ENCODE data around the gene ODAPH. TPM values are rescaled to one million over a fixed set of nuclear protein-coding genes. Genes with fewer than 3 reads are reported as not detected.

ODAPH gene
- not detected in 2 replicates for total RNA-seq

GRCh38 chr4:75555294-75556164 lies at the start of gene ODAPH:
TSS of gene ODAPH (plus strand) at chr4:75556066. CDS start at chr4:75556083, 17 bp downstream.

GRCh38 chr4:75514131-75514948 lies 41.5 kb upstream of the ODAPH start, which contains the start of the genes RCHY1 and THAP6:
TSS of gene RCHY1 (minus strand) at chr4:75514403. CDS start at chr4:75514286, 117 bp downstream.
TSS of gene THAP6 (plus strand) at chr4:75514473. CDS start at chr4:75515453, 980 bp downstream.

Other genes starting within 250 kb of the ODAPH start
- 5.8 and 11.8 TPM in 2 replicates for gene RCHY1, start 41.7 kb upstream of the ODAPH start, total RNA-seq
- 6.3 and 10.2 TPM in 2 replicates for gene THAP6, start 41.6 kb upstream of the ODAPH start, total RNA-seq
- 0.18 TPM in 1 of 2 replicates, not detected in the other for gene CDKL2, start 74.5 kb downstream of the ODAPH start, total RNA-seq
- gene G3BP2, start 117.3 kb downstream of the ODAPH start, total RNA-seq: 101 and 103 TPM in 2 replicates
- 87.0 and 95.7 TPM in 2 replicates for gene USO1, start 168.5 kb downstream of the ODAPH start, total RNA-seq